ENCODE measurements around the gene LYST.
"Not testable (repeated sequence)": the region's sequence is repeated elsewhere in the genome, so short reads cannot be mapped to it uniquely, and the experiment has no call there.

Gene LYST

GRCh38 chr1:235860829-235861228 is 5.9 kb downstream of the LYST start:
- DNase-seq (ENCODE audit: low read depth): no peak

DNA sequence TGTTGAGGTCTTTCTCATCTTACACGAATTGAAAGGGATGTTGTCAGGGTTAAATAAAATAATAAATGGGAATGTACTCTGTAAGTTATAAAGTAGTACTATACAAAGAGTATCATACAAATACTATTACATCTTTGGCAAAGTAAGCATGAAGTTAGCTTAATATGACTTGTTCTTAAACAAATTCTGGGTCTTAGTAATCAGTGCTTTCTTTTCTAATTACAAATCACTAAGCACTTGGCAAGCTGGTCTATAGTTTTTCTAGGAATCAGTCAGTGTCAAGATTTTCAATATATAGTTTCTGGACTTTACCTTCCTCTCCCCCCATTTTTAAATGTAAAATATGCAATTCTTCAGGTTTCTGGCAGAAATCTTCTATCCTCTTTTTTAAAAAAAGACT is 6.9 kb downstream of the LYST start:
- no peak for DNase-seq (ENCODE audit: low read depth)

- no peak for DNase-seq (ENCODE audit: low read depth)
These were observed 7.9 kb downstream of the LYST start for GRCh38 chr1:235858766-235859165.

- no peak for DNase-seq (ENCODE audit: low read depth)
These were observed 8.9 kb downstream of the LYST start for GRCh38 chr1:235857756-235858155.

DNA sequence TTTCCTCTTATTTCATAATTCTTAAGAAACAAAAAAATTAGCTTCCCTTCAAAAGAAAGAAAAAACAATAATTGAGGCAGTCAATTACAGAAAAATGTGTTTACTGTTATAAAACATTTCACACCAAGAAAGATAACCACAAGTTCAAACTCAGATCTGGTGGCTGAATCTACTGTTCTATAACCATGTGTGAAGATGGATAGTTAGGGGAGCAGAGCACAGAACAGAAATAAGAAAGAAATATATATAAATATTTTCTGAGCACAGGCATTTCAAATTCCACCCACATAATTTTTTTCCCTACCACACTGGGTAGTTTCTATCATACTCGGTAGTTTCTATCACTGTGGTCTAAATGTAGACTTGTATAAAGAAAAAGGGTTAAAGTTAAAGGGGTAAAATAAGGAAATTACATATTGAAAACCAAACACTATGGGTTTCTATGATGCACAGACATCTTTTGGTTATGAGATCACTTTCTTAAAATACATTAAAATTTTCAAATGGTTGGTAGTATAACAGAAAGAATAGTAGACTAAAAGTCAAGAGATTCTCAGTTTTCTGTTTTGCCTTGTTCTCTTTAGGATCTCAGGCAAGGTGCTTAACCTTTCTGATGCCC is 10.8 kb downstream of the LYST start:
- DNase-seq (ENCODE audit: low read depth): no peak

GRCh38 chr1:235854347-235854746 is 12.4 kb downstream of the LYST start:
- no peak for DNase-seq (ENCODE audit: low read depth)

DNA sequence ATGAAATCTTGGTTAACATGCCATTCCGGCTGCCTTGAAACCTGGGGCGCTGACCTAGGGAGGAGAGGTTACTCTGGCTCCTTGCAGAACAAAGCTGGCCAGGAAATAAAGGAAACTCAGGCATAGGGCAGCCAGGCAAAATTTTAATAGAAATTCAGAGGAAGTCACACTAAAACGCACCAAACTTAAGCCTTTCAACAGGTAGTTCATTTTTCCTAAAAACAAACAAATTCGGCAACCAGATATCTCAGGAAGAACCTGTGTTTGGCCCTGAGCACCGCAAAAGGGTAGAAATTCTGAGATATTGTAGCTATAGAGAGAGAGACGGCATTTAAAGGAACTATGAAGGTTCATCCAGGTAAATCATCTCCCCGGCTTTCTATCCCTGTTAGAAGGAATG is 13.1 kb downstream of the LYST start:
- DNase-seq (ENCODE audit: low read depth): no peak

- no peak for DNase-seq (ENCODE audit: low read depth)
These were observed 13.8 kb downstream of the LYST start for GRCh38 chr1:235852887-235853286.

DNA sequence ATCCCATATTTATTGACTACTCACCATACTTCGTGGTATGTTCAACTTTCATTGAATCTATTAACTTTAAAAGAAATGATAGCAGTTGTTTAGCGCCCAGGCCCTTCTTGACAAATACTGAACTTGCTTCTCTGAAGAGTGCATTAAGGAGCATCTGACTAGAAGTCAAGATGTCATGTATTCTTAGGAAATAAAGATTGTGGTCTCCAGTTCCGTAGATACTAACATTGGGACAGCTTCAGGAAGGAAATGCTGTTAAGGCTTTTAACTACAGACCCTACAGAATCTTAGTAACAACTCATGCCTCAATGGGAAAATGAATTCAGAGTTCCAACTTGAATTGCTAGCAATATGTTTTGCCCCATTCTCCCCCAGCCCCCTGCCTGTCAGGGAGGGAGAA is 14.8 kb downstream of the LYST start:
- no peak for DNase-seq (ENCODE audit: low read depth)

DNA sequence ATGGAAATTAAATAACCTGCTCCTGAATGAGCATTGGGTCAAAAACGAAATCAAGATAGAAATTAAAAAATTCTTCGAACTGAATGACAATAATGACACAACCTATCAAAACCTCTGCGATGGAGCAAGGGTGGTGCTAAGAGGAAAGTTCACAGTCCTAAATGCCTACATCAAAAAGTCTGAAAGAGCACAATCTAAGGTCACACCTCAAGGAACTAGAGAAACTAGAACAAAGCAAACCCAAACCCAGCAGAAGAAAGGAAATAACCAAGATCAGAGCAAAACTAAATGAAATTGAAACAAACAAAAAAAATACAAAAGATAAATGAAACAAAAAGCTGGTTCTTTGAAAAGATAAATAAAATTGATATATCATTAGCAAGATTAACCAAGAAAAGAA is 18.5 kb downstream of the LYST start:
- not testable (repeated sequence) for DNase-seq (ENCODE audit: low read depth)

GRCh38 chr1:235845656-235846107 is 21.0 kb downstream of the LYST start:
- DNase-seq (ENCODE audit: low read depth): not testable (repeated sequence)

DNA sequence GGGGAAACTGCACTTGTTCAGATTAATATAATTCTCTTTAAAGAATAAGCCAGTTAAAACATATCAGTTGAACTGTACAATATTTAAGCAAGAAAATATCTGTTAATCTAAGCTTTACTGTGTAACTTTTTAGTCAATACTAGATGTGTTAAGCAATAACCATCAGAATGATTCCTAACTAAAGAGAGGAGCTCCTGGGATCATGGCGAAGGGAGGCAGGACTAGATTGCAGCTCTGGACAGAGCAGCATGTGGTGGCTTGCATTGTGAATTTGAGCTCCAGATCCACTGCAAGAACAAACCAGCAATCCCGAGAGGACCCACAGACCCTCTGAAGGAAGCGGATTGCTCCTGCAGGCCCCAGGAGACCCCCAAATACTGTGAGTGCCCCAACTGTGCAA is 21.9 kb downstream of the LYST start:
- DNase-seq (ENCODE audit: low read depth): no peak

- DNase-seq (ENCODE audit: low read depth): no peak
These were observed 23.2 kb downstream of the LYST start for GRCh38 chr1:235843461-235843961.

- DNase-seq (ENCODE audit: low read depth): no peak
These were observed 24.7 kb downstream of the LYST start for GRCh38 chr1:235841938-235842545.

DNA sequence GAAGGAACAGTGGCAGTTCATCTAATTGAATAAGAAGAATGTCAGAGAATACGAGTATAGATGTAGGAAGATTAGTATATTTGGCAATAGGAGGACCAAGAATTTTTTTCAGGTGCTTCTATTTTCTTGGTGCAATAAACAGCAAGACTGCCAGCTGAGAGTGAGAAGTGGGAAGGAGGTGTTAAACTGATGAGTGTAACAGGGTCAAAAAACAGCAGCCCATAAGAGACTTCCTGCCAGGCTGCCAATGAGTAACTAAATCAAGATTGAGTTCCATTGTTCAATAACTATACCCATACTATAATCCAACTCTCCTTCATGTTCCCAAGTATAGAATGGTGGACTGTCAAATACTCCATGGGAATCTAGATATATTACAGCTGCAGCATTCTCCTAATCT is 28.7 kb downstream of the LYST start:
- no peak for DNase-seq (ENCODE audit: low read depth)

GRCh38 chr1:235835226-235835625 is 31.5 kb downstream of the LYST start:
- DNase-seq (ENCODE audit: low read depth): peak; percentile 22

- DNase-seq (ENCODE audit: low read depth): no peak
These were observed 32.1 kb downstream of the LYST start for GRCh38 chr1:235834620-235835019.

GRCh38 chr1:235832011-235832410 is 34.7 kb downstream of the LYST start:
- no peak for DNase-seq (ENCODE audit: low read depth)

DNA sequence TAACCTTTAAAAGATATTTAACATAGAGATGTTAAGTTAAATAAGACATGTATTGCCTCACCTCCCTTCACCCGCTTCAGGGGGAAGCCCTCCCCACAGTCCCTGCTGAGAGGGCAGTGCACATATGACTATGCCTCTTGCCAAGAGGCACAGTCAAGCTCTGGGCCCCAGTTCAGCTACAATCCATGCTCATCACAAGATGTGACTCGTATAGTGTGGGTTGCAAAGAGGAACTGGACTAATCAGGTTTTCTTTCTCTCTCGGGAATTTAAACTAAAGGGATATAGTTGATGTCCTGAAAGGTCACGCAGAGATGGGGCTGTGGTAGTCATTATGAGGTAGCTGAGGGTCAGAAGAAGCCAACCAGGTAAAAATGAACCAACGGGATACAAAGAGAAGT is 35.6 kb downstream of the LYST start:
- DNase-seq (ENCODE audit: low read depth): peak; percentile 20

DNA sequence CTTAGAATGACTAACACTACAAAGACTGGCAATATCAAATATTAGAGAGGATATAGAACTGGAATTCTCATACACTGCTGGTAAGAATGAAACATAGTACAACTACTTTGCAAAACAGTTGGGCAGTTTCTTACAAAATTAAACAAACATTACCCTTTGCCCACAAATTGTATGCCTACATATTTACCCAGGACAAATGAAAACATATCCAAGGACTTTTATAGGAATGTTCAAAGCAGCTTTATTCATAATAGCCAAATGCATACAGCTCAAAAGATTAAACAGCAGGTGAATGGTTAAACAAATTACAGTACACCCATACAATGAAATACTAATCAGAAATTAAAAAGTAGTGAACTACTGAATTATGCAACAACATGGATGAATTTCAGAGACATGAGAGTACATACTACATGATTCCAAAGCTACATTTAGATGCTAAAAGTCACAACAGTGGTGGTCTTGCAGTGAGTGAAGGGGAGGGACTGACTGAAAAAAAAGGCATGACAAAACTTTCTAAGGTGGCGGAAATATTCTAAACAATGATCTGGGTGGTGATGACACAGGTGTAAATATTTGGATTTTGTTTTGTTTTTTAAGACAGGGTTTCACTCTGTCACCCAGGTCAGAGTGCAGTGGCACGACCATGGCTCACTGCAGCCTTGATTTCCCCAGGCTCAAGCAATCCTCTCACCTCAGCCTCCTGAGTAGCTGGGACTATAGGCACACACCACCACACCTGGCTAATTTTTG is 40.4 kb downstream of the LYST start:
- no peak for DNase-seq (ENCODE audit: low read depth)

GRCh38 chr1:235825229-235825628 is 41.5 kb downstream of the LYST start:
- no peak for DNase-seq (ENCODE audit: low read depth)

- no peak for DNase-seq (ENCODE audit: low read depth)
These were observed 43.0 kb downstream of the LYST start for GRCh38 chr1:235823684-235824083.

DNA sequence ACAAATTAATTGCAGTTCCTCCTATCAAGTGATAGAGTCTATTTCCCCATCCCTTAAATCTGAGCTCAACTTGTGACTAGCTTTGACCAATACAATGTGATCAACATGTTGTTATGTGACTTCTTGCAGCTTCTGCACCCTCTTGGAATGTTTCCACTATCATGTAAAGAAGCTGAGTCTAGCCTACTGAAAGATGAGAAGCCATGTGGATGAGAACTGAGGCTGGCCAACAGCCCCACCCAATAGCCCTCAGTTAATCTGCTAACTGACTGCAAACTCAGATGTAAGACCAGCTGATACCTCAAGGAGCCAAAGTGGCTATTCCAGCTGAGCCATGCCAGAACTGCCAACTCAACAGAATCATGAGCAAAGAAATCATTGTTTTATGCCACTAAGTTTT is 44.0 kb downstream of the LYST start:
- no peak for DNase-seq (ENCODE audit: low read depth)

Data from GM04503 (cell line).